Large intestine (tissue), 3 donors: ENCODE data around the gene FBXO17. TPM values are rescaled to one million over a fixed set of nuclear protein-coding genes. Genes with fewer than 3 reads are reported as not detected.

Experiments
- DNase-seq, 2 donors: peaks; one replicate each; pipeline versions ENCODE4 v3.0.0 to v3.0.0-alpha.2; 2013
- H3K27ac ChIP-seq: one replicate; pipeline ENCODE4 v1.5.1; 2013; ENCODE audit warnings: low read length
- H3K27me3 ChIP-seq: 2 replicates; pipeline ENCODE4 v1.6.1; 2013; ENCODE audit warnings: low read length; ENCODE audit not compliant: control insufficient read depth, insufficient read depth
- H3K36me3 ChIP-seq: 2 replicates; pipeline ENCODE4 v1.6.1; 2013; ENCODE audit warnings: low read length; ENCODE audit not compliant: control insufficient read depth, insufficient read depth
- H3K4me1 ChIP-seq: one replicate; pipeline ENCODE4 v1.6.1; 2013; ENCODE audit warnings: low read length; ENCODE audit not compliant: control insufficient read depth, insufficient read depth
- H3K4me3 ChIP-seq: one replicate; pipeline ENCODE4 v1.5.1; 2013; ENCODE audit warnings: low read length
- H3K9me3 ChIP-seq: one replicate; pipeline ENCODE4 v1.6.1; 2013; ENCODE audit warnings: mild to moderate bottlenecking, low read depth, low read length, moderate library complexity; ENCODE audit not compliant: control insufficient read depth
- WGBS: methylation state at CpG from one replicate; pipeline ENCODE4 v1.1.5; 2013; ENCODE audit warnings: low lambda C conversion rate; ENCODE audit not compliant: insufficient coverage; 5-methylcytosine and 5-hydroxymethylcytosine counted together
- polyA plus RNA-seq: library from polyadenylated mRNA; unstranded; fragments of 120-200 nt; gene quantifications from one replicate; pipeline ENCODE4 v1.2.1, GENCODE V29; 2013

The FBXO17 gene
- polyA plus RNA-seq, 1 donor, result 88.6 TPM

- no peaks in the 10 kb centered on the region for H3K27me3 ChIP-seq
- WGBS, result no CpG with 5 or more reads among the region's 14 CpGs
- H3K4me1 ChIP-seq, result peaks cover 4% of the 10 kb centered on the region
- DNase-seq, result no peak
- no peak overlapping the region for H3K27ac ChIP-seq
- H3K4me3 ChIP-seq, result no peak overlapping the region
- no peaks in the 10 kb centered on the region for H3K9me3 ChIP-seq
- H3K36me3 ChIP-seq, result peaks cover 33% of the 10 kb centered on the region
These were observed 82.2 kb downstream of the FBXO17 start for GRCh38 chr19:38893341-38893771.

GRCh38 chr19:38892841-38893240 is 82.7 kb downstream of the FBXO17 start:
- Histone ChIP-seq H3K36me3 (peaks cover 37% of the 10 kb centered on the region), H3K27ac (no peak overlapping the region), H3K27me3 (no peaks in the 10 kb centered on the region), H3K9me3 (no peaks in the 10 kb centered on the region), H3K4me3 (no peak overlapping the region), H3K4me1 (no peaks in the 10 kb centered on the region)
- WGBS, result 80% methylated on average over 1 of the region's 5 CpGs
- no peak for DNase-seq

DNA sequence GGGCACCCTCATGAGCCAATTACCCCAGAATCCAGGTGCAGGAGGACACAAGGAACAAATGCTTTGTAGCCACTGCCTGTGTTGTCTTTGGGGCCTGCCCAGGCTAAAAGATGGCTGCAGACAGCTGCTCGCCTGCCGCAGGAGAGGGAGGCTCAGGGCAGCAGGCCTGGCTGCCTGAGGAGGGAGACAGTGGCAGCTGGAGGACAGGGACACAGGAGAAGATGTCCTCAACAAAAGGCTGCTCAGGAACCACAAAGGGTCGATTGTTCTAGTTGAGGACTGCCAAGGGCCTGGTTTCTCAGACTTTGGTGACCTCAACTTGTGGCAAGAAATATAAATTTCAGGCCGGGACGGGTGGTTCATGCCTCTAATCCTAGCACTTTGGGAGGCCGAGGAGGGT is 83.8 kb downstream of the FBXO17 start:
- WGBS, result no CpG with 5 or more reads among the region's 6 CpGs
- Histone ChIP-seq H3K9me3 (no peaks in the 10 kb centered on the region), H3K27ac (no peak overlapping the region), H3K4me3 (no peak overlapping the region), H3K27me3 (no peaks in the 10 kb centered on the region), H3K36me3 (peaks cover 37% of the 10 kb centered on the region), H3K4me1 (no peaks in the 10 kb centered on the region)
- DNase-seq, result no peak

Other genes starting within 250 kb of the FBXO17 start
- gene CAPN12, start 231.3 kb downstream of the FBXO17 start, polyA plus RNA-seq, result 45.0 TPM
- 5.6 TPM for gene LGALS7, start 202.2 kb downstream of the FBXO17 start, polyA plus RNA-seq
- 3.6 TPM for gene LGALS7B, start 186.5 kb downstream of the FBXO17 start, polyA plus RNA-seq
- gene LGALS4, start 162.8 kb downstream of the FBXO17 start, polyA plus RNA-seq, result 680 TPM
- 289 TPM for gene ECH1, start 143.9 kb downstream of the FBXO17 start, polyA plus RNA-seq
- gene HNRNPL, start 125.8 kb downstream of the FBXO17 start, polyA plus RNA-seq, result 271 TPM
- gene RINL, start 97.5 kb downstream of the FBXO17 start, polyA plus RNA-seq, result 31.8 TPM
- 60.9 TPM for gene SIRT2, start 76.1 kb downstream of the FBXO17 start, polyA plus RNA-seq
- gene NFKBIB, start 75.8 kb downstream of the FBXO17 start, polyA plus RNA-seq, result 15.0 TPM
- gene CCER2, start 63.6 kb downstream of the FBXO17 start, polyA plus RNA-seq, result 1.0 TPM
- gene SARS2, start 45.0 kb downstream of the FBXO17 start, polyA plus RNA-seq, result 34.9 TPM
- gene MRPS12, start 44.8 kb downstream of the FBXO17 start, polyA plus RNA-seq, result 23.5 TPM
- gene FBXO27, start 56.8 kb upstream of the FBXO17 start, polyA plus RNA-seq, result 13.5 TPM
- 1.5 TPM for gene ACP7, start 108.6 kb upstream of the FBXO17 start, polyA plus RNA-seq
- 59.6 TPM for gene PAK4, start 150.0 kb upstream of the FBXO17 start, polyA plus RNA-seq
- gene NCCRP1, start 221.2 kb upstream of the FBXO17 start, polyA plus RNA-seq, result 0.33 TPM
- gene SYCN, start 228.5 kb upstream of the FBXO17 start, polyA plus RNA-seq, result not detected